Smooth muscle cell (in vitro differentiated cells): ENCODE measurements around the gene POMGNT2. TPM values are rescaled to one million over a fixed set of nuclear protein-coding genes. Genes with fewer than 3 reads are reported as not detected.

Experiments used
- DNase-seq: peaks from one replicate; lab custom pipeline; 2025; ENCODE audit not compliant: unreplicated experiment; lab: John Stamatoyannopoulos, UW
- H2AFZ ChIP-seq: fragments of 200-600 bp; sonication (generic); 2 replicates; pipeline ENCODE4 v1.6.0; 2016; ENCODE audit warnings: antibody characterized with exemption, low read depth, mild to moderate bottlenecking
- H3F3A ChIP-seq: fragments of 200-600 bp; sonication (generic); 2 replicates; pipeline ENCODE4 v1.6.0; 2017; ENCODE audit warnings: antibody characterized with exemption, low read depth
- H3K27ac ChIP-seq: fragments of 200-600 bp; sonication (generic); 2 replicates; pipeline ENCODE4 v1.5.1; 2016; ENCODE audit warnings: low read depth, mild to moderate bottlenecking
- H3K27me3 ChIP-seq: fragments of 200-600 bp; sonication (generic); 2 replicates; pipeline ENCODE4 v1.6.1; 2016; ENCODE audit warnings: low read depth, mild to moderate bottlenecking
- H3K36me3 ChIP-seq: fragments of 200-600 bp; sonication (generic); 2 replicates; pipeline ENCODE4 v1.5.1; 2016; ENCODE audit warnings: low read depth
- H3K4me1 ChIP-seq: fragments of 200-600 bp; sonication (generic); 2 replicates; pipeline ENCODE4 v1.5.1; 2016; ENCODE audit warnings: low read depth
- H3K4me2 ChIP-seq: fragments of 200-600 bp; sonication (generic); 2 replicates; pipeline ENCODE4 v1.6.0; 2016; ENCODE audit warnings: mild to moderate bottlenecking
- H3K4me3 ChIP-seq: fragments of 200-600 bp; sonication (generic); 2 replicates; pipeline ENCODE4 v1.5.1; 2016; ENCODE audit warnings: mild to moderate bottlenecking
- H3K79me2 ChIP-seq: fragments of 200-600 bp; sonication (generic); 2 replicates; pipeline ENCODE4 v1.6.0; 2016; ENCODE audit warnings: low read depth, mild to moderate bottlenecking
- H3K9ac ChIP-seq: fragments of 200-600 bp; sonication (generic); 2 replicates; pipeline ENCODE4 v1.6.0; 2016; ENCODE audit warnings: low read depth
- H3K9me3 ChIP-seq: fragments of 200-600 bp; sonication (generic); replicated peaks from 2 replicates; pipeline ENCODE4 v1.5.1; 2016; ENCODE audit warnings: low read depth
- H4K20me1 ChIP-seq: fragments of 200-600 bp; sonication (generic); 2 replicates; pipeline ENCODE4 v1.6.0; 2016; ENCODE audit warnings: low read depth
- WGBS: methylation state at CpG from one replicate; pipeline ENCODE4 v1.1.7; 2016; ENCODE audit warnings: low lambda C conversion rate; 5-methylcytosine and 5-hydroxymethylcytosine counted together
- polyA plus RNA-seq: library from polyadenylated mRNA; unstranded; fragments of >200 nt; fragmentation: Nextera tagmentation; extraction: Ambion mirVana; gene quantifications from 2 replicates; pipeline ENCODE4 v1.2.1, GENCODE V29; 2016
- total RNA-seq: library from RNA; depleted of rRNA; stranded (reverse); fragments of >200 nt; gene quantifications from 2 replicates; pipeline ENCODE4 v1.2.3, GENCODE V29; 2014
- TF ChIP-seq, protein P1 (sequence below): fragments of 200-600 bp; sonication (generic); IDR thresholded peaks from 2 replicates; pipeline ENCODE4 v1.5.1; 2017; ENCODE audit warnings: borderline replicate concordance, mild to moderate bottlenecking, antibody characterized with exemption; ENCODE audit not compliant: insufficient read depth, poor library complexity, severe bottlenecking

The POMGNT2 gene
- total and polyA plus RNA-seq, 2 experiments from 2014 or later: 9.3 to 14.1 TPM

DNA sequence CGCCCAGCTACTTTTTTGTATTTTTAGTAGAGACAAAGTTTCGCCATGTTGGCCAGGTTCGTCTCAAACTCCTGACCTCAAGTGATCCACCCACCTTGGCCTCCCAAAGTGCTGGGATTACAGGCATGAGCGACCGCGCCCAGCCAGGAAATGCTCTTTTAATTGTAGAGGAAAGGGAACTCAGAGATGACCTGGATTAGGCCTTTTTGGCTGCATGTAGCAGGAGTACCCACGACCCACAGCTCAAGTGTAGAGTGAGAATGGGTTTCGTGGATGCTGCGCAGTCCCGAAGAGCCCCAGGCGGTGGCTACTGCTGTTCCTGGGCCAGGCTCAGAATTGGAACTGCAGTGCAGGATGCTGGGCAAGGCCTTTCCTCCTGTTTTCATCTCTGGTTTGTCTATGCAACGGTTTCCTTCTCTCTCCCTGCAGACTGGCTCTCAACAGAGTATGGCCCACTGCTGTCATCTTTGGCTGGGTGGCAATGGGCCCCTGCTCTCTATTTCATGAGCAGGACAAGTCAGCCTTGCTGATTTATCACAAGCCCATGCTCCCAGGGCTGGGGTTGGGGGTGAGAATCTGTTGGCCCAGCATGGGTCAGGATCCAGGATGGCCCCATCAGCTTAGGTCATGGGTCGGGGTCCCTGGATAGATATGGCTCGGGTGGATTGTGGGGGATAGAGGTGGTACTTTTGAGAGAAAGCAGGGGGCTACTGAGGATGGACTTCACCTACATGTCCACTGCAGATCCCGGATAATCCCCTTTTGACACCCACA, 75.5 kb downstream of the POMGNT2 start:
- WGBS: 87% methylated on average over 15 of the region's 15 CpGs
- no peak overlapping the region for H3K4me3 ChIP-seq
- DNase-seq: no peak
- TF ChIP-seq, protein P1, sequence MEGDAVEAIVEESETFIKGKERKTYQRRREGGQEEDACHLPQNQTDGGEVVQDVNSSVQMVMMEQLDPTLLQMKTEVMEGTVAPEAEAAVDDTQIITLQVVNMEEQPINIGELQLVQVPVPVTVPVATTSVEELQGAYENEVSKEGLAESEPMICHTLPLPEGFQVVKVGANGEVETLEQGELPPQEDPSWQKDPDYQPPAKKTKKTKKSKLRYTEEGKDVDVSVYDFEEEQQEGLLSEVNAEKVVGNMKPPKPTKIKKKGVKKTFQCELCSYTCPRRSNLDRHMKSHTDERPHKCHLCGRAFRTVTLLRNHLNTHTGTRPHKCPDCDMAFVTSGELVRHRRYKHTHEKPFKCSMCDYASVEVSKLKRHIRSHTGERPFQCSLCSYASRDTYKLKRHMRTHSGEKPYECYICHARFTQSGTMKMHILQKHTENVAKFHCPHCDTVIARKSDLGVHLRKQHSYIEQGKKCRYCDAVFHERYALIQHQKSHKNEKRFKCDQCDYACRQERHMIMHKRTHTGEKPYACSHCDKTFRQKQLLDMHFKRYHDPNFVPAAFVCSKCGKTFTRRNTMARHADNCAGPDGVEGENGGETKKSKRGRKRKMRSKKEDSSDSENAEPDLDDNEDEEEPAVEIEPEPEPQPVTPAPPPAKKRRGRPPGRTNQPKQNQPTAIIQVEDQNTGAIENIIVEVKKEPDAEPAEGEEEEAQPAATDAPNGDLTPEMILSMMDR: no peak
- H3K4me2 ChIP-seq: no peak overlapping the region
- H3K4me1 ChIP-seq: no peaks in the 10 kb centered on the region
- H3K9me3 ChIP-seq: no peaks in the 10 kb centered on the region
- no peaks in the 10 kb centered on the region for H4K20me1 ChIP-seq
- H3K9ac ChIP-seq: no peak overlapping the region
- H2AFZ ChIP-seq: no peak overlapping the region
- H3K27ac ChIP-seq: no peak overlapping the region
- no peaks in the 10 kb centered on the region for H3K79me2 ChIP-seq
- H3K27me3 ChIP-seq: no peaks in the 10 kb centered on the region
- H3K36me3 ChIP-seq: no peaks in the 10 kb centered on the region
- H3F3A ChIP-seq: no peaks in the 10 kb centered on the region

Other genes starting within 250 kb of the POMGNT2 start
- gene CYP8B1, start 230.2 kb downstream of the POMGNT2 start, total RNA-seq: not detected in 2 replicates
- not detected in 2 replicates for gene CYP8B1, start 230.2 kb downstream of the POMGNT2 start, polyA plus RNA-seq
- gene ZNF662, start 199.9 kb downstream of the POMGNT2 start, total RNA-seq: 1.1 and 1.6 TPM in 2 replicates
- gene ZNF662, start 199.9 kb downstream of the POMGNT2 start, polyA plus RNA-seq: 0.05 TPM in 1 of 2 replicates, not detected in the other
- 0.04 and 0.76 TPM in 2 replicates for gene GASK1A, start 126.8 kb downstream of the POMGNT2 start, total RNA-seq
- gene GASK1A, start 126.8 kb downstream of the POMGNT2 start, polyA plus RNA-seq: 0.11 TPM in 1 of 2 replicates, not detected in the other
- 14.2 and 14.7 TPM in 2 replicates for gene SNRK, start 180.5 kb upstream of the POMGNT2 start, total RNA-seq
- 3.9 and 6.3 TPM in 2 replicates for gene SNRK, start 180.5 kb upstream of the POMGNT2 start, polyA plus RNA-seq